ENCODE measurements around the gene STXBP4.

The STXBP4 gene

DNA sequence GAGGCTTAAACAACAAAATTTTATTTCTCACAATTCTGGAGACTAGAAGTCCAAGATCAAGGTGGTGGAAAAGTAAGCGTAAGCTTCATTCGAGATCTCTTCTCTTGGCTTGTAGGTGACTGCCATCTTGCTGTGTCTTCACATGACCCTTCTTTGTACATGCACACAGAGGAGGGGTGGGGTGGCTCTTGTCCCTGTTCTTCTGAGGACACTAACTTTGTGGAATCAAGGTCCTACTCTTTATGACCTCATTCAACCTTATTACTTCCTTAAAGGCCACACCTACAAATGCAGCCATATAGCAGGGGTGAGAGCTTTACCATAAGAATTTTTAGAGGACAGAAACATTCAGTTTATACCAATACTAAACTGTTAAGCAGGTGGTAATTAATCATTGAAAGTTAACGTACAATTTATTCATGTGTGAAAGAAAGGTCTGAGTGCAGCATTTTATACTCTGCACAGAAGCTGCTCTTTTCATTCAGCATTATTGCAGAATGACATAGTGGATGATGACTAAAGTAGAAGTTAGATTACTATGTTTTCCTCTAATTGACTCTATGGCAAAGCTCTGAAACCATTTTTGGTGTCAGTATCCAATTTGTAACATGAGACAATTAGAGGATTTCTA, 156.3 kb downstream of the STXBP4 start:
- no peak for DNase-seq (ENCODE audit: low read depth)

DNA sequence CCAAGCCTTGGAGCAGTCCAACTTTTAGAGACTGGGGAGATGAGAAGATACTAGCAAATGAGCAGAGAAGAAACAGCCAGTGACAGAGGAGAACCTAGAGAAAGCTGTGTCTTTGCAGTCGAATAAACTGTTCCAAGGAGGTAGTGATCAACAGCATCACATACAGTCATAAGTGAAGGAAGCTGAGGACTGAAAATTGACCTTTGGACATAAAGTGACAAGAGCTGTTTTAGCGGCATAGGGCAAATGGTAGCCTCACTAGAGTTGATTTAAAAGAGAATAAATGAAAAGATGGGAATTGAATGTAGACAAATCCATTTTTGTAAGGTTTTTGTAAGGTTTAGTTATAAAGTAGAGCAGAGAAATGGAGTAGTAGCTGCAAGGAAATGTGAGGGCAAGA, 165.0 kb downstream of the STXBP4 start:
- DNase-seq (ENCODE audit: low read depth): no peak

DNA sequence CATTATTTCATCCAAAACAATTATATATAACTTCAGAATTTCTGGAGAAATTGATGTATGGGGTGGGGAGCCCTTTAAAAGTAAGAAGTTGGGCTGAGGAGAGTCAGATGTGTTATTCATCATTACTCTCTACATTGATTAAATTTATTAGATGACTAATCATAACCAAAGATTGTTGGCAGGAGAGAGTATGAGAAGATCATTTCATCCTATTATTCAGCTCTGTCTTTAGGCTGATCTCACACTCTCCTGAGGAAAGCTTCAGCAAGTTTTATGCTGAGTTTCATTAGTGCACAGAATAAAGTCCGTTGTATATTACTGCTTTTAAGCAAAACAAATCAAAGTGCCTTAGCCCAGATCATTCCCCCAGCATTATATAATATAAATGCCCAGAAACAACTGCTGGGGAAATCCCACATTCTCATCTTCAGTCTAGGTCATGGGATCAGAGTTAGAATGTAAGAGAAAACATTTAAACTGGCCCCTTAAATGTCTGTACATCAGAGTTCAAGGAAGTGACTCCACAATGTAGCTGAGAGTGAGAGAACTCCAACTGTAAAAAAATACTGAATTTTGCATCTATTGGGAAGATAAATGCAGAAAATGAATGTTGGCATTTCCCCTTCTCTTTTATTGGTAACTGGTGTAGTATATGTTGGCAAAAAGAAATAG, 166.1 kb downstream of the STXBP4 start:
- no peak for DNase-seq (ENCODE audit: low read depth)

DNA sequence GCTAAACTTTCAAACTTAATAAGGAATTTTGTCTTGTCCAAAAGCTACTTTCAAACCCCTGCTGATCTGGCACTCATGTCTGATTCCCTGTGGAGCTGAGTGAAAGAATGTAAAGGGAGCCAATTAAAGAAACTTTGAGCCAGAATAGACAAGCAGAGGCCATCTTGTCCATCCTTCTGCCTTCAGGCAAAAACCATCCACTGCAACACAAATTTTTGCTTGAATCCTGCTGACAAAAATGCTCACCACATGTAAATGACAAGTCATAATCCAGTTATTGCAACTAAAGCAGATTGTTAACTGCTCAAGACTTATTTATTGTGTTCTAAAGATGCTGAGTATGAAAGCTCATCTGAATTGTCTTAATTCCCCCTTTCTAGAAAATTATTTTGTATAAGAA, 172.2 kb downstream of the STXBP4 start:
- DNase-seq (ENCODE audit: low read depth): no peak

DNA sequence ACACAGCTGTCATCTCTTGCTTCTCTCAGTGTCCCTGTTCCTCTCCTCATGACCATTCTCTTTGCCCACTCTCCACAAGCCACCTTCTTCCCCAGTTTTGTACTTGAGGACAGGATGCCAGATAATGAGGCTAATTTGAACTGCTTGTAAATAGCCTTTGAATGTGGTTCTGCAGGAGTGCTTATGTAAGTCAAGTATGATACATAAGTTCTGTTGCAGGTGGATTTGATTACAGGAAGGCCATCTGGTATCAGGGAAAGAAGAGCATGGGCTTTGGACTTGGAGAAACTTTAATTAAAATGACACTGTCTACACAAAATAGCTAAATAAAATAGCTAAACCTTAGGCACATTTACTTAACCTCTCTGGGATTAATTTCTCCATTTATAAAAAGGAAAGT, 176.0 kb downstream of the STXBP4 start:
- DNase-seq (ENCODE audit: low read depth): no peak

DNA sequence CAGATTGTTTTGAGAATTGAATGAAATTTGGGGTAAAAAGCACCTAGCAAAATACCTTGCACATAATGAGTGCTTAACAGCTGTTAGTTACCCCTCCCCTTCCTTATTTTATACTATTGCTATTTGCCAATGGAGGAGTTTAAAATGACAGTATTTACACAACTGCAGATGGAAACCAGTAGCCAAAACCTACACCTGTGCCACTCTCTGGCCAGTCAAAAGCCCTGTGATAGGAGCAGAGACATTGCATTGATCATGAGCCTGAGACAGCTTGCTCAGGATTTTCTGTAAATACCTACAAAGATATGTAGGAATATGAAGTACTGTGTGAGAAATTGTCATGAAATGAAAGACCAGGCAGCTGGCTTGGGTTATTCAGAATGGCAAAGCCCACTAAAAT, 180.9 kb downstream of the STXBP4 start:
- no peak for DNase-seq (ENCODE audit: low read depth)

DNA sequence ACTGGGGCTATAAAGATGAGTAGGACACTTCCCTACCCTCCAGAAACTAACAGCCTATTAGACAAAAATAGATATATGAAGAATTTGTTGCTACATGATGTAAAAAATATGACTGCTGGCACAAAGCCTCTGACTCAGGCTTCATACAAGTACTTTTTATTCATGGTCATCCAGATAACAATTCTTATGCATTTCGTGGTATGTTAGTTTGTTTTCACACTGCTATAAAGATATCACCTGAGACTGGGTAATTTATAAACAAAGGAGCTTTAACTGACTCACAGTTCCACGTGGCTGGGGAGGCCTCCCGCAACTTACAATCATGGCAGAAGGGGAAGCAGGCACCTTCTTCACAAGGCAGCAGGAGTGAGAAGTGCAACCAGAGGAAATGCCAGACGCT, 183.7 kb downstream of the STXBP4 start:
- DNase-seq (ENCODE audit: low read depth): no peak

DNA sequence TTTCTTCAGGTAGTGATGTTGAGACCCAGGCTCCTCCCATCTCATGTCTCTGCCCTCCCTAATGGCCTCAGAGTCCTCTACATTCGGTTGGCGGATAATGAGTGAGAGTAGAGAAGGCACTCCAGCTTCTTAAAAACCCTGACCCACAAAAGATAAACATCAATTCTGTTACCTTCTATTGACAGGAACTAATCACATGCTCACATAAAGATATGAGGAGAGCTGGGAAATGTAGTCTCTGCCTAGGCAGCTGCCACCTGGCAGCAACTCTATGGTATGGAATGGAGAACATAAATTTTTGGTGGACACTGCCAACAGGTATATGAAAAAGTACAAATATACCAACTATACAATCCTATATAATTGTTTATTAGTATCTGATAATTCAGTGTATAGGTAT, 185.5 kb downstream of the STXBP4 start:
- DNase-seq (ENCODE audit: low read depth): no peak

DNA sequence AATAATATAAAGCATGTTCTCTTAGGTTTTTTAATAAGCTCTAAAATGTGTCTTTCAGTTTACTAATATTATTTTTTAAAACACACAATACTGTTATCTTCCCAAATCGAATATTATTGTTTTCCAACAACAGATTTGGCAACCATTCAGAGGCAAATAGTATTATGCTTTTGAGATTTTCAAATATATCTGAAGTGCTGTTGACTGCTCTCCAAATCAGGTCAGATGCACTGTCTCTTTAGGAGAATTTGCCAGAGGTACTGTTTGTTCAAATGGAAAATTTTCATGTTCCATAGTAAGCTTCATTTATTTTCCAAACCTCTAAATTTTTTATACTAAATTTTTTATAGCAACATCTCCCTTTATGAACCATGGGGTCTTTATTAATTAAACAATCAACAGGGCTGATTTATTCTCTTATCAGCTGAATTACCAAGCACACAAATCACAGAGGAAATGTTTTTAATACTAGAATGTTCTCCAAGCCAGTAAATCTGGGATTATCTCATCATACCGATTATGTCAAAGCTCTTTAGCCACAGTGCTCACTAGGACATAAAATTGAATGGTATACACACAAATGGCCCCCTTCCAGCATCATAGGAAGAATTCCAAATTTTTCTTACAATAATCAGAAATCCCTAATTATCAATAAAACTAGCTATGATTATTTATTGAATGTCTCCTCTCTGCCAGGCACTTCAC, 187.4 kb downstream of the STXBP4 start:
- DNase-seq (ENCODE audit: low read depth): no peak

DNA sequence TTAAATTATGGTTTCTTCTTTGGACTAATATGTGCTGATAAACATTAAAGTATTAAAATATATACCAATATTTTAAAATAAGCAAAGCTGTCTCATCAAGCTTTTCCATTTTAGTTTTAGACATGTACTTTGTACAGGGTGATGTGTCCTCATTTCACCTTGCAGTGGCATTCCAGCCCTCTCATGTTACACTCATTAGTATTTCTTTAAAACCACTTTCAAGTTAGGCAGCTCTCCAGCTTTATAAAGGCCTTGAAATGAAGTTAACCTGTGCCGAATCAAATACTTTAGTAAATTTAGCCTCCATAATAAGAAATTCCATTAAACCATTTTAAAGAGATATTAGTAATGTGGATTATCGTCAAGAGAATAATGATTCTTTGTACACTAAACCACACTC, 188.6 kb downstream of the STXBP4 start:
- no peak for DNase-seq (ENCODE audit: low read depth)

DNA sequence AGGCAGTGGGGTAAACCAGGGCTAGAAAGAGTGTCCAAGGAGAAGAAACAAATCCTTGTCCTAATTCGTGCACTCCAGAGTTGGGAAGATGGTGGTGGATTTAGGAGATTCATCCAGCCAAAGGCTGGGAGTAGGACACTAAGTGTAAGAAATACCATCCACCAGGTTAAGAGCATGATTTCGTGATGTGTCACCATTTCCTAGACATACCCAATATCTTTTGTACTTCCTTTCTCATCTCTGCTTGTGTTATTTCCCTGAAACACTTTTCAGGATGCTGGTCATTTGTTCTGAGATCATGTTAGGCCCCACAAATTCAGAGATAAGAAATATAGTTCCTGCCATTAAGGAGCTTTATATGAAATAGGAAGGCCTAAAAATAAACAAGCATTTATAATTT, 189.9 kb downstream of the STXBP4 start:
- DNase-seq (ENCODE audit: low read depth): no peak

DNA sequence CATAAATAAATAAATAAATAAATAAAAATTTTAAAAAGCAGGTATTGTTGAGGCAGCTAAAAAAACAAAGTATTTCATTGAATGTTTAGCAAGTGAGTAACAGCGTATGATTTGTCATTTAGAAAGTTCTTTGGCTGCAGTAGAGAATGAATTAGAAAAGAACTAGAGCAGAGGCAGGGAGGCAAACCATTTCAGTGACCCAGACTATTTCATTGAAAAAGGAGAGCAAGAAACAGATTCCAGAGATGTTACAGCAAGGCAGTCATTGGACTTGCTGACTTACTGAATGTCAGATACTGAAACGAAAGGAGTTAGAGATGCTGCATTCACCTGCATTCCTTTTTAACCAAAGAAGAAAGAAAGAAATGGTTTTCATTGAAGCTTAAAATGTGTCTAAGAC, 190.7 kb downstream of the STXBP4 start:
- no peak for DNase-seq (ENCODE audit: low read depth)

DNA sequence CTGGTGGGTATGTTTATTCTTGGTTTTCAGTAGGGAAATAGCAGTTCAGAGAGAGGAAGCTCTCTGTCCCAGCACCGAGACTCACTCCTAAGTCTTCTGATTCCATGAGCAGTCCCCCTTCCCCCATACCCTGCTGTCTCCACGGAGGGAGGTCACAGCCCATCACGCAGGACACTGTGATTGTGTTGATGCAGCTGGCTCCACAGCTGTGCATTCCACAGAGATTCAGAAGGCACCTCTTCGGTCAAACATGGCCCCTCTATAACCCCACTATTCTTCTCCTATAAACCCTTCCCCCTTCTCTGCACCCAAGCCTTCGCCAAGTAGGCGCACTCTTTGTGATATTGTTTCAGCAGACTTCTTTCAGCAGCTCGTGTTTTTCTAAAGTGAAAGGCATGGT, 191.9 kb downstream of the STXBP4 start:
- no peak for DNase-seq (ENCODE audit: low read depth)

DNA sequence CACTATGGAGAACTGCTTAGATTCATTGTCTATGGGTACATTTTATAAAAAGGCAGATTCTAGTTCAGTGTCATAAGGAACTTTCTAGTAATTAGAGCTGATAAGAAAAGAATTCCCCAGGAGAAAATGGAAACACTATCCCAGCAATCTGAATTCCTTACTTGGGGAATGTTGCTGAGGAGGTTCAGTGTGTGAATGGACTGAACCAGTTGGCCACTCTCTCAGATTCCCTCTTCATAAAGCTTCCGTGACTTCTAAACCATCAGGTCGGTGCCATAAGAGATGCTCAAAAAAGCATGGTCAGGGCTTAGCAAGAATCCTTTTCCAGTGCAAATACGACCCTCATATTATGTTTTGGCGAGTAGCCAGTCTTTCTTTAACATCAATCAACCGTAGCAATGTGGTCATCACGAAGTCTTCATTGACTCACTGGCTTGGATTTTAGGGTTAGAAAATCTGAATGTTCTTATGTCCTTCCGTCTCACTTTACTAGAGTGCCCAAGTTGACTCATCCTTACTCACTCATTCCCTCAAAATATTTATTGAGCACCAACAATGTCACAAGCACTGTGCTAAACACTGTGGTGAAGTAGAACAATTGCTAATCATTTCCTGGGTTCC, 193.5 kb downstream of the STXBP4 start:
- peak; percentile 69 for DNase-seq (ENCODE audit: low read depth)

DNA sequence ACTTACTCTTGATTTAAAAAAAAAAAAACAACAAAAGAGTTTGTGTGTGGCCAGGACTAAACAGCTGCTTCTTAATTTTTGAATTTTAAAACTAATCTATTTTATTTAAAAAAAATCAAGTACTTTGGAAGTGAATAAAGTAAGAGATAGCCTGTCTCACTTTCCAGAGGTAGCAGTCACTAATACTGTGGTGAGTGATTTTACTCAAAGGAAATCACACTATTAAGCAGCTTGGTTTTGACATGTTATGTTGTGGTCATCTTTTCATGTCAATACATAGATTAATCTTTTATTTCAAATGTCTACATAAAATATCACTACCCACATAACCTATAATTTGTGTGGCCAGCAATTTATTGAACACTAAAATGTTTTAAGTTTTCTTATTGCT, 194.0 kb downstream of the STXBP4 start:
- DNase-seq (ENCODE audit: low read depth): no peak

DNA sequence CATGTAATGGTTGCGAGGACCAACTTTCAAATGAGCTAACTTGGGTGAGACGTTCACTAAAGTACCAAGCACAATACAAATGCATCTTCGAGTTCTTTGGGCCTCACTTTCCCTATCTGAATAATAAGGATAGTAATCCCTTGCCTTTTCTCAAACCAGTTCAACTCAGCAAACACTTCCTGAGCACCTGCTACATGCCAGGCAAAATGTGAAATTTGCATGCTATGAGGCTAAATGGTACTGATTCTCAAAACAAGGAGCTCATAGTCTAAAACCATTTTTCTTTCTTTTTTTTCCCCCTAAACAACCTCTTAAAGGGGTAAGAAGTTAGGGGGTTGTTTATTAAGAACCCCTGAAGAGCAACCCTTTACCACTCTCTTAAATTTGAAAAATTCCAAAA, 194.8 kb downstream of the STXBP4 start:
- DNase-seq (ENCODE audit: low read depth): no peak

DNA sequence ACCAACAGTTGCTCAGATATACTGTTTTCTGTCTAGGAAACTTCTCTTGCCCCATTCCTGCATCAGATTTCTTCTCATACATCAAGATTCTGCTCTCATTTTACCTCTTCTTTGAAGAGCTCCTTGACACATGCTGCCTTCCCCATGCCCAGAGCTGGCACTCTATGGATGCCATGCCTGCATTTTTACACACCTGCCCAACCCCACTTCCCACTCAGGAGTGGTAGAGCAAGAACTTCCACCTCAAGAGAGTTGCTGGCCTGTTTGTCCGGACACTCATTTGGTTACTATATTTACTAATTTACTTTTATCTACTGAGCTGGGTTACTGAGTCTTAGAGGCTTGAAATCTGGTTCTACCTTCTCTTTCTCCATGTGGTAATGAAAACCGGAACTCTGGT, 197.9 kb downstream of the STXBP4 start:
- DNase-seq (ENCODE audit: low read depth): no peak

DNA sequence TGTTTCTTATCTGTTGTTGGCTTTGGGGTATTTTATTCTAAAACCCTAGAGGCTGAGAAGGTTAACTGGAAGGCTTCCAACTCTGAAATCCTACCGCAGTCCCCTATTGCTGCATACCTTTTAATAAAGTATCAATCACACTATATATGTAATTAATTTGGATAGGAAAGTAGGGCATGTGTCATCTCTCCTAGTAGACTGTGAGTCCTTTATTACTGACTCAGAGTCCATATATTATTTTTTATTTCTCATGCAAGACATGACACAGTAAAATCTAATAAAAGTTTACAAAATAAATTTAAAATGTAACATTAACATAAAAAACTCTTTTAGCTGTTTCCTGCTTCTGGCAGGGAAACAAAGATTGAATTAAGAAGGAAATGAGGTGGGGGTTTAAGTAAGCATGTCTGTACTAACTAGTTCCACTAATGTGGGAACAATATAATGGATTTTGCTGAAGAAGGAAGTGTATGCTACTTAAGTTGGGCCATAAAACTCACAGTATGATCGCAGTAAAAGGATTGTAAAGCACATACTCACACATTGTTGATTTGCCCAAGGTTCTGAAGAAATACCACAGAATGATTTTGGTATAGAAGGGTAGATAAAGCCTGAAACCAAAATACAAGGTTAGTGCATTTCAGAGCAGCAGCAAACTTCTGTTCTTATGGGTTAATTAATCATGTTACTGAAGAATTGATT, 198.6 kb downstream of the STXBP4 start:
- DNase-seq (ENCODE audit: low read depth): no peak

DNA sequence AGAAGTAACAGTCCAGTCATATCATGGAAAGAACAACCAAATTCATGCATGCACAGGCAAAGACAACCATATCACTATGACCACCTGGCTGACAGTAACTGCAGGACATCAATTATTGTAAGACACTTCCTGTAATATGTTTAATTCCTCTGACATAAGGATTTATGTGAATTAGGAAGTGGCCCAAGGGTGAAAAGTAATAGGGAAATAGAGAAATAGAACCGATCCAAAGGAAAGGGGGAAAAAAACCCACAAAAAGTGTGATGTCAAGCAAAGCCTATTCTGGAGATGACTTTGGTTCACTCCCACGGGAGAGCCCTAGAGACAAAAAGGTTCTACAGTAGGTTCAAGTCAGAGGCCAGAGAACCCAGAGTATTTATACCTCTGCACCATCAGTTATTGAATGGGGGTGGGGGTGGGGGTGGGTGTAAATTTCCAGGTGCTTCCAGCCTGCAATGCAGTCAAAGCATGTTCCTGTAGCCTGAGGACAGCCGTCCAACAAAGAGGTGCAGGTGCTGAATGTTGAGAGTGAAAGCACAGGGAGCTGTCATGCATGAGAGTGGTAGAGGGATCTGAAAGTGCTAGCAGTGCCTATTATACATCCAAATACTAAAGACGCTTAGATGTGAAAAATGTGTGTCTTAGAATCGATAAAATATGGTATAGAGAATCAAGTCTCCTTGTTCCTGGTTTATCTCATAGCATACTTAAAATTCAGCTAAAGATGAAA, 200.6 kb downstream of the STXBP4 start:
- no peak for DNase-seq (ENCODE audit: low read depth)

DNA sequence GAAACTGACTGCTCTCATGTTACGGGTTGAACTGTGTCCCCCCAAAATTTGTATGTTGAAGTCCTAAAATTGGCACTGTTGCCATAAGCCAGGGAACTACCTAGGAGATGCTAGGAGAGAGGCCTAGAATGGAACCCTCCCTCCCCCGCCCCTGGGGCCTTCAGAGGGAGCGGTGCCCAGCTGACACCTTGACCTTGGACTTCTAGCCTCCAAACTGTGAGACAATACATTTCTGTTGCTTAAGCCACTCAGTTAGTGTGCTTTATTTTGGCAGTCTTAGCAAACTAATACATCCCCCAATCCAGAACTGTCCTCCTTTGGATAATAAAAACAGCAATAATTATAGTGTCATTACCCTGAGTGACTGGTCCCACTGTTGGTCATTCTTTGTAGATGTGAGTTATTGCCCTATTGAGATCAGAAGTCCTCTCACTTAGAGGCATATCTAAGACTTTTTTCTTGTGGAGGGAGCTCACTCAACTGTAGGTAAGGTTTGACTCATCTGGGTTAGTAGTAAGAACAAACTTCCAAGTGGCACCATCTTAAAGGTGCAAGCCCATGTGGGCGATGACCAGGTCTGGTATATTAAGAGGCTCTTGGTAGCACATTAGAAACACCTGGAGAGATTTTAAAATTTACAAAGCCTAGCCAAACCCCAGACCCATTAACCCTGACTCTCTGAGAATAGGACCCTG, 203.2 kb downstream of the STXBP4 start:
- no peak for DNase-seq (ENCODE audit: low read depth)

DNA sequence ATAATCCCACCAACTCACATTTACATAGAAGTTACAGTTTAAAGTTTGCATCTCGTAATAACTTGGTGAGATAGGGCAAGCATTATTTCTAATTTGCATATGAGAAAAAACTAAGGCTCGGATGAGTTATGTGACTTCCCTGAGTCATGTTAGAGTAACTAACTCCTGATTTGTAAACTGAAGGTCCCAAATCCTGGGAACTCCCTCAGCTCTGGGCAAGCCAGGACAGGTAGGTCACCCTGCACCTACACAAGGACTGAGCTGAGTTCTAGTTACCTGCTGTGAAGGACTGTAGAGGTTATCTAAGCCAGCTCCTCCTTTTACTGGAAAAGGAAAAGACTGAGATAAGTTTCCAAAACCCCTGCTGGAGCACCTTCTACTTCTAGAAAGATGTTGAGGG, 204.0 kb downstream of the STXBP4 start:
- DNase-seq (ENCODE audit: low read depth): no peak
